Kidney epithelial cell (primary cell): ENCODE measurements around the gene PREX1. TPM values are rescaled to one million over a fixed set of nuclear protein-coding genes. Genes with fewer than 3 reads are reported as not detected.

Experiments used
- DNase-seq: peaks from one replicate; pipeline ENCODE4 v3.0.0-alpha.2; 2010; ENCODE audit warnings: low read depth
- H3K27me3 ChIP-seq: 2 replicates; pipeline ENCODE4 v1.6.0; 2011; ENCODE audit warnings: low read length; ENCODE audit not compliant: control insufficient read depth, insufficient read depth
- H3K36me3 ChIP-seq: 2 replicates; pipeline ENCODE4 v1.5.1; 2011; ENCODE audit warnings: low read length; ENCODE audit not compliant: control insufficient read depth, insufficient read depth
- H3K4me3 ChIP-seq: 2 replicates; pipeline ENCODE4 v1.5.1; 2011; ENCODE audit warnings: low read depth, mild to moderate bottlenecking, control low read depth, low read length
- total RNA-seq: library from RNA; depleted of rRNA; stranded (reverse); fragments of >200 nt; gene quantifications from 2 replicates; pipeline ENCODE4 v1.2.3, GENCODE V29; 2015
- TF ChIP-seq, protein P1 (sequence below): IDR thresholded peaks from 2 replicates; pipeline ENCODE4 v1.5.1; 2011; ENCODE audit warnings: mild to moderate bottlenecking, moderate library complexity, low read length, control low read depth, inconsistent platforms; ENCODE audit not compliant: insufficient read depth, poor library complexity, severe bottlenecking

Gene PREX1
- total RNA-seq, 1 donor from 2014 or later, result 3.5 TPM

DNA sequence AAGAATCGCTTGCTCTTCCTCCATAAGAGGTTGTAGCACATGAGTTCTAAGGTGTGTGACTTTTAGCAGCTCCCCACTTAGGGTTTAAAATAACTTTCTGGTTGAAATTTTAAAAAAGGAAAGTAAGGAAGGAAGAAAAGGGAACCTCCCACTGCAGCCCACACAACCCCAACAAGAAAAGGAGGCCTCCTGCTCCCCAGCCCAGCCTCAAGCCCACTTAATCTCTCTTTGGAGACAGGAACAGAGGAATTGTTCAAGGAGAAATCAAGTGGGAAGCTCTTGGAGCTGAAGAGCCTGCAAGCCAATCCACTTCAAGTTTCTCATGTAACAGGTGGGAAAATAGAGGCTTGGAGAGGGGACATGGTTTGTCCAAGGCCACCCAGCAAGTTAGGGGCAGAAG is 39.1 kb upstream of the PREX1 start:
- no peak for DNase-seq
- no peaks in the 10 kb centered on the region for H3K36me3 ChIP-seq
- TF ChIP-seq, protein P1, sequence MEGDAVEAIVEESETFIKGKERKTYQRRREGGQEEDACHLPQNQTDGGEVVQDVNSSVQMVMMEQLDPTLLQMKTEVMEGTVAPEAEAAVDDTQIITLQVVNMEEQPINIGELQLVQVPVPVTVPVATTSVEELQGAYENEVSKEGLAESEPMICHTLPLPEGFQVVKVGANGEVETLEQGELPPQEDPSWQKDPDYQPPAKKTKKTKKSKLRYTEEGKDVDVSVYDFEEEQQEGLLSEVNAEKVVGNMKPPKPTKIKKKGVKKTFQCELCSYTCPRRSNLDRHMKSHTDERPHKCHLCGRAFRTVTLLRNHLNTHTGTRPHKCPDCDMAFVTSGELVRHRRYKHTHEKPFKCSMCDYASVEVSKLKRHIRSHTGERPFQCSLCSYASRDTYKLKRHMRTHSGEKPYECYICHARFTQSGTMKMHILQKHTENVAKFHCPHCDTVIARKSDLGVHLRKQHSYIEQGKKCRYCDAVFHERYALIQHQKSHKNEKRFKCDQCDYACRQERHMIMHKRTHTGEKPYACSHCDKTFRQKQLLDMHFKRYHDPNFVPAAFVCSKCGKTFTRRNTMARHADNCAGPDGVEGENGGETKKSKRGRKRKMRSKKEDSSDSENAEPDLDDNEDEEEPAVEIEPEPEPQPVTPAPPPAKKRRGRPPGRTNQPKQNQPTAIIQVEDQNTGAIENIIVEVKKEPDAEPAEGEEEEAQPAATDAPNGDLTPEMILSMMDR, result no peak
- H3K27me3 ChIP-seq, result no peaks in the 10 kb centered on the region
- H3K4me3 ChIP-seq, result no peak overlapping the region

DNA sequence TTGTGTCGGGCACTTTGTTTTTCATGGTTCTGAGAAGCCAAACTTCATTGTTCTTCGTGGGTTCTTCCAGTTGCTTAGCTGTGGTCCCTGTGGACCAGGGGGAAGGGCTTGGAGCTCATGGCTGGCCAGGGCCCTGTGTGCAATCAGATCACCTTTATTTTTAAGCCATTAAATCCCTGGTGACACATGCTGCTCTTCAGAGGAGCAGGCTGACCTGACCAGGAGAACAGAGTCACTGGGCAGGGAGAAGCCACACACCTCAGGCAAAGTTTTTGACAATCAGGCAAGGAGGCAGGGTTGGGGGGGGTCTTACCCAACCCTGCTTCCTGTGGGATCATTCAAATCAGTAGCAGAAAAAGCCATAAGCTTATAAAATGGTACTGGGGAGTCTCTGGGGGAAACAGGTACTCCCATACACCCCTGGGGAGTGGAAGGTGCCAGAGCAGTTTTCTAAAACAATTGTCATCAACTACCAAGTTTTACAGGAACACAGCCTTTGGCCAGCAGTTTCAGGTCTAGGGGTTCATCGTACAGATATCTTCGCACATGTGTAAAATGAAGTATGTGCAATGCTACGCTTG is 37.0 kb upstream of the PREX1 start:
- no peaks in the 10 kb centered on the region for H3K36me3 ChIP-seq
- no peaks in the 10 kb centered on the region for H3K27me3 ChIP-seq
- no peak overlapping the region for H3K4me3 ChIP-seq
- DNase-seq, result no peak
- TF ChIP-seq, protein P1, result no peak

DNA sequence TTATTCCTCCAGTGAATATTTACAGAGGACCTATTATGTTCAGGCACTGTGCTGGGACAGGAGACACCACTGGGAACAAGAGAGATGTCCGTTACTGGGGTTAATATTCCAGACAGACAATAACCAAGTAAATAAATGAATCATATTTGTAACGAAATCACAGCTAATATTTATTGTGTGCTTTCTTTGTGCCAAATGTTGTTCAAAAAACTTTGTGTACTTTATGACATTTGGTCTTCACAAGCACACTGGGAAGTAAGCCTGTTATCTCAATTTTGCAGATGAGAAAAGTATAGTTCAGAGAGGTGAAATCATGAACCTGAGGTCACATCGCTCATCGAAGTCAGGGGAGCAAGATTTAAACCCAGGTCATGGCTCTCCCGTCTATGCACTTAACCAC is 36.5 kb upstream of the PREX1 start:
- H3K4me3 ChIP-seq, result no peak overlapping the region
- H3K36me3 ChIP-seq, result no peaks in the 10 kb centered on the region
- H3K27me3 ChIP-seq, result no peaks in the 10 kb centered on the region
- TF ChIP-seq, protein P1, result no peak
- no peak for DNase-seq

DNA sequence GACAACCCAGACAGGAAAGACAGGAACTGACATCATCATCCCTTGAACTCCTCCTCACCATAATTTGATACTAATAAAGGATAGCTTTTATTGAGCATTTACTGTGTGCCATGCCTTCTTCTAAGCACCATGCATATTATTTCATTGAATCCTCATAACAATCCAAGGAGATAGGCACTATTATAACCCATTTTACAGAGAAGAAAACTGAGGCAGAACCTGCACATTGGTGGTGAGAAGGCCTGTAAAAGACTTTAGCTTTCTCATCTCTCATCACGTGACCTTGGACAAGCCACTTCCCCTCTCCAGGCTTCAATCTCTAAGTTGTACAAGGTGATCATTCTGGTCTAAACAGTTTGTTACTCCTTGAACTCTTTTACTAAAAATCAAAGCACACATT is 34.5 kb upstream of the PREX1 start:
- DNase-seq, result no peak
- TF ChIP-seq, protein P1, result no peak
- H3K27me3 ChIP-seq, result no peaks in the 10 kb centered on the region
- H3K4me3 ChIP-seq, result no peak overlapping the region
- H3K36me3 ChIP-seq, result no peaks in the 10 kb centered on the region

DNA sequence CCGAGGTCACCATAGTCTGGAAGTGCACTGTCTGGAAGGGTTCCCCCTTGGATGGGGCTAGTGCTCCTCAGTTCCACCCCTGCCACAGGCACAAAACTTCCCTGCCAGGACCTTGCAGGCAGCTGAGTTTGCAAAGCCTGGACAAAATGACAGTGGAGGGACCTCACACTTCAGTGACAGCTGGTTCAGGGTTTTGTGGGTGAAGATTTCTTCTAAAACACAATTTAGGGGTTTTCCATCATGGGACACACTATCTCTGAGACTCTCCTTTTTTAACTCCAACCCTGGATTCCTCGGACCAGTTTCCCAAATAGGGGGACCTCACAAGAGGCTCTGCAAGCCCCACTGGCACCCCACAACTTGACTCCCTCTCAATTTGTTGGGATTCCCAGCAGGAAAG is 33.6 kb upstream of the PREX1 start:
- no peak overlapping the region for H3K4me3 ChIP-seq
- no peaks in the 10 kb centered on the region for H3K36me3 ChIP-seq
- TF ChIP-seq, protein P1, result no peak
- no peaks in the 10 kb centered on the region for H3K27me3 ChIP-seq
- DNase-seq, result no peak

DNA sequence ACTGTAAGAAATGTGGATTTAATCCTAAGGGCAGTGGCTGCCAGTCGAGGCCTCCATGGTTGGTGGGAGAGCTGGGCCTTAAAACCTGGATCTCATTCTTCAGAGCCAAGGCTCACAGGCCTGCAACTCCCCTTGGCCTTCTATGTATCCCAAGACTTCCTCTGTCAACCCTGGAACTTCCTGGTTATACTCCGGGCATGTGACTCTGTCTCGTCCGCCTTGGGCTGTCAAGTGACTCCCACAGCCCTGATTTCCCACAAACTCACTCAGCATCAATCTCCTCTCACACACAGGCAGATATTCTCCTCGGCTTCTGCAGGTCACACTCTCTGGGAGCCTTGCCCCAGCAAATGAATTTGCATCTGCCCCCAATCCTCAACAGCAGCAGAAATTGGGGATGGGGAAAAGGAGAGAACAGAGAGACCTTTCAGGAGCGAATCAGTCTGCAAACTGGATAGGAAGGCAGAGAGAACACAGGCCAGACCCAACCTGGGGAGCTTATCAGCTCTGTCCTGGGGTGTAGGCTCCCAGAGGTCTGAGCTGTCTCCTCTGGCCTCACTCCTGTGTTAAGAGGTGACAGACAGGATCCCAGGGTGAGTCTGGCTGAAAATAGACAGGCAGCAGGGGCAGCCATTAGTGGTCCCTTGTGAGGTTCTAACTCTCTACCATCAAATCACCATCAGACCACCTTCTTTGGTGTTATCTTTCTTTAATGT is 30.4 kb upstream of the PREX1 start:
- TF ChIP-seq, protein P1, result no peak
- H3K27me3 ChIP-seq, result no peaks in the 10 kb centered on the region
- no peak overlapping the region for H3K4me3 ChIP-seq
- H3K36me3 ChIP-seq, result no peaks in the 10 kb centered on the region
- DNase-seq, result no peak
